Hematopoietic multipotent progenitor cell treated with erythropoietin and hydrocortisone succinate and interleukin-3 and kit ligand, for 17 days (in vitro differentiated cells): ENCODE measurements around the gene CDK19.
"Not testable (repeated sequence)": the region's sequence is repeated elsewhere in the genome, so short reads cannot be mapped to it uniquely, and the experiment has no call there.

Experiments
- DNase-seq: peaks from one replicate; pipeline ENCODE4 v3.0.0-alpha.2; 2015; ENCODE audit warnings: low spot score

The CDK19 gene

GRCh38 chr6:110756817-110757216 lies 58.5 kb downstream of the CDK19 start:
- DNase-seq, result no peak

GRCh38 chr6:110755411-110755834 lies 59.8 kb downstream of the CDK19 start:
- DNase-seq, result no peak

- not testable (repeated sequence) for DNase-seq
Observed at GRCh38 chr6:110753936-110754668, 61.2 kb downstream of the CDK19 start.

GRCh38 chr6:110748453-110748852 lies 66.8 kb downstream of the CDK19 start:
- DNase-seq, result no peak

GRCh38 chr6:110746680-110747079 lies 68.6 kb downstream of the CDK19 start:
- DNase-seq, result no peak

GRCh38 chr6:110744991-110745390 lies 70.3 kb downstream of the CDK19 start:
- no peak for DNase-seq

- DNase-seq, result not testable (repeated sequence)
Observed at GRCh38 chr6:110742552-110742951, 72.7 kb downstream of the CDK19 start.

- no peak for DNase-seq
Observed at GRCh38 chr6:110741517-110741916, 73.8 kb downstream of the CDK19 start.

- DNase-seq, result no peak
Observed at GRCh38 chr6:110738899-110739365, 76.3 kb downstream of the CDK19 start.

- DNase-seq, result no peak
Observed at GRCh38 chr6:110735666-110736065, 79.6 kb downstream of the CDK19 start.

- DNase-seq, result no peak
Observed at GRCh38 chr6:110731898-110732297, 83.4 kb downstream of the CDK19 start.

- DNase-seq, result no peak
Observed at GRCh38 chr6:110731196-110731595, 84.1 kb downstream of the CDK19 start.

- DNase-seq, result no peak
Observed at GRCh38 chr6:110728501-110728900, 86.8 kb downstream of the CDK19 start.

GRCh38 chr6:110723017-110723416 lies 92.3 kb downstream of the CDK19 start:
- no peak for DNase-seq

GRCh38 chr6:110720066-110720465 lies 95.2 kb downstream of the CDK19 start:
- DNase-seq, result no peak

GRCh38 chr6:110719601-110720000 lies 95.7 kb downstream of the CDK19 start:
- not testable (repeated sequence) for DNase-seq

- no peak for DNase-seq
Observed at GRCh38 chr6:110714143-110714542, 101.1 kb downstream of the CDK19 start.

- no peak for DNase-seq
Observed at GRCh38 chr6:110712238-110712637, 103.0 kb downstream of the CDK19 start.

- no peak for DNase-seq
Observed at GRCh38 chr6:110710115-110710514, 105.2 kb downstream of the CDK19 start.

- DNase-seq, result no peak
Observed at GRCh38 chr6:110708295-110708950, 106.8 kb downstream of the CDK19 start.

GRCh38 chr6:110705543-110705942 lies 109.7 kb downstream of the CDK19 start:
- DNase-seq, result no peak

- no peak for DNase-seq
Observed at GRCh38 chr6:110703906-110704594, 111.2 kb downstream of the CDK19 start.
